Measurements from ENCODE around the gene SERPING1. TPM values are rescaled to one million over a fixed set of nuclear protein-coding genes. Genes with fewer than 3 reads are reported as not detected.
A peak's percentile ranks its signal among the peaks of the same experiment; 100 is the strongest.

The SERPING1 gene
- 100 to 1,000 TPM; 133 to 161 (median 138) TPM for polyA plus RNA-seq (ENCODE audit: insufficient read length in 3 of 3)
- long read RNA-seq, donor 1, transcript SERPING1-209 (2 exons, 908 nt) = major isoform, 12 of 143 reads
- long read RNA-seq, donor 1, partial matches to known transcripts = 128 of 143 reads
- long read RNA-seq, donor 1, other reads (novel, unspliced or antisense) = 0 of 143 reads
- long read RNA-seq, donor 2, transcript SERPING1-209 (2 exons, 908 nt) = major isoform, 8 of 162 reads
- long read RNA-seq, donor 2, transcript SERPING1-201 (8 exons, 2,002 nt) = minor isoform, 6 of 162 reads
- long read RNA-seq, donor 2, partial matches to known transcripts = 147 of 162 reads
- long read RNA-seq, donor 2, other reads (novel, unspliced or antisense) = 0 of 162 reads
- long read RNA-seq, donor 3, transcript SERPING1-201 (8 exons, 2,002 nt) = major isoform, 24 of 174 reads
- long read RNA-seq, donor 3, transcript SERPING1-209 (2 exons, 908 nt) = minor isoform, 5 of 174 reads
- long read RNA-seq, donor 3, partial matches to known transcripts = 142 of 174 reads
- long read RNA-seq, donor 3, other reads (novel, unspliced or antisense) = 0 of 174 reads
- long read RNA-seq, donor 4, transcript SERPING1-209 (2 exons, 908 nt) = minor isoform, 7 of 85 reads
- long read RNA-seq, donor 4, transcript SERPING1-201 (8 exons, 2,002 nt) = major isoform, 21 of 85 reads
- long read RNA-seq, donor 4, partial matches to known transcripts = 56 of 85 reads
- long read RNA-seq, donor 4, other reads (novel, unspliced or antisense) = 0 of 85 reads
- long read RNA-seq, donor 5 = 0 reads
- long read RNA-seq, donor 6, transcript SERPING1-201 (8 exons, 2,002 nt) = major isoform, 14 of 230 reads
- long read RNA-seq, donor 6, partial matches to known transcripts = 214 of 230 reads
- long read RNA-seq, donor 6, other reads (novel, unspliced or antisense) = 0 of 230 reads
- long read RNA-seq, donor 7, transcript SERPING1-201 (8 exons, 2,002 nt) = major isoform, 14 of 120 reads
- long read RNA-seq, donor 7, partial matches to known transcripts = 100 of 120 reads
- long read RNA-seq, donor 7, other reads (novel, unspliced or antisense) = 0 of 120 reads
- long read RNA-seq, donor 8, transcript SERPING1-209 (2 exons, 908 nt) = minor isoform, 10 of 296 reads
- long read RNA-seq, donor 8, transcript SERPING1-201 (8 exons, 2,002 nt) = major isoform, 15 of 296 reads
- long read RNA-seq, donor 8, partial matches to known transcripts = 268 of 296 reads
- long read RNA-seq, donor 8, other reads (novel, unspliced or antisense) = 0 of 296 reads
- long read RNA-seq, donor 9, transcript SERPING1-201 (8 exons, 2,002 nt) = major isoform, 18 of 111 reads
- long read RNA-seq, donor 9, transcript SERPING1-209 (2 exons, 908 nt) = minor isoform, 7 of 111 reads
- long read RNA-seq, donor 9, partial matches to known transcripts = 85 of 111 reads
- long read RNA-seq, donor 9, other reads (novel, unspliced or antisense) = 0 of 111 reads
- long read RNA-seq, donor 10, transcript SERPING1-201 (8 exons, 2,002 nt) = major isoform, 16 of 135 reads
- long read RNA-seq, donor 10, partial matches to known transcripts = 113 of 135 reads
- long read RNA-seq, donor 10, other reads (novel, unspliced or antisense) = 0 of 135 reads
- long read RNA-seq, donor 11, transcript SERPING1-201 (8 exons, 2,002 nt) = major isoform, 24 of 99 reads
- long read RNA-seq, donor 11, partial matches to known transcripts = 72 of 99 reads
- long read RNA-seq, donor 11, other reads (novel, unspliced or antisense) = 0 of 99 reads
- long read RNA-seq, donor 12, transcript SERPING1-201 (8 exons, 2,002 nt) = major isoform, 6 of 34 reads
- long read RNA-seq, donor 12, transcript SERPING1-209 (2 exons, 908 nt) = major isoform, 6 of 34 reads
- long read RNA-seq, donor 12, partial matches to known transcripts = 22 of 34 reads
- long read RNA-seq, donor 12, other reads (novel, unspliced or antisense) = 0 of 34 reads
- long read RNA-seq, donor 13 = 0 reads
- long read RNA-seq, donor 14, transcript SERPING1-209 (2 exons, 908 nt) = minor isoform, 5 of 57 reads
- long read RNA-seq, donor 14, transcript SERPING1-201 (8 exons, 2,002 nt) = major isoform, 13 of 57 reads
- long read RNA-seq, donor 14, partial matches to known transcripts = 38 of 57 reads
- long read RNA-seq, donor 14, other reads (novel, unspliced or antisense) = 0 of 57 reads
- long read RNA-seq, donor 15, transcript SERPING1-201 (8 exons, 2,002 nt) = major isoform, 6 of 61 reads
- long read RNA-seq, donor 15, partial matches to known transcripts = 52 of 61 reads
- long read RNA-seq, donor 15, other reads (novel, unspliced or antisense) = 0 of 61 reads
- long read RNA-seq, donor 16, transcript SERPING1-209 (2 exons, 908 nt) = minor isoform, 10 of 325 reads
- long read RNA-seq, donor 16, transcript SERPING1-201 (8 exons, 2,002 nt) = major isoform, 57 of 325 reads
- long read RNA-seq, donor 16, partial matches to known transcripts = 255 of 325 reads
- long read RNA-seq, donor 16, other reads (novel, unspliced or antisense) = 0 of 325 reads

DNA sequence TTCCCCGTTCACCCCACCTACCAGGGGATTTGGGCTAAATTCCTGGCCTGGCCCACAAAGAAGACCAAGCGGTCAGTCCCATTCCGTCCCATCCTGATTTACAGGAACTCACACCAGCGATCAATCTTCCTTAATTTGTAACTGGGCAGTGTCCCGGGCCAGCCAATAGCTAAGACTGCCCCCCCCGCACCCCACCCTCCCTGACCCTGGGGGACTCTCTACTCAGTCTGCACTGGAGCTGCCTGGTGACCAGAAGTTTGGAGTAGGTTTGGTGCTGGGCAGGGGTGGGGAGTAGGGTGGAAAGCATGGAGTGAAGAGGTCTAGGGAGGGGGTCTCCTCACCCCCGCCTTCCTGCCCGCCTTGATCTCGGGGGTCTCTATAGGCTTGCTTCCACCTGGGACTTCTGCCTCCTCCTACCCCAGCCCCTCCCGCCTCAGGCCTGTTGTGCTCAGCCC, at the start of gene SERPING1:
SERPING1 (plus strand) TSS at position 225 of the 455 bp plus-strand sequence. CDS start 586 bp downstream, outside the sequence.
- DNase-seq (ENCODE audit: extremely low read depth in 1 of 11, low read depth in 9 of 11, low spot score in 4 of 11) = peak in 8 of 11 donors; percentile 25 to 57 (median 41)

DNA sequence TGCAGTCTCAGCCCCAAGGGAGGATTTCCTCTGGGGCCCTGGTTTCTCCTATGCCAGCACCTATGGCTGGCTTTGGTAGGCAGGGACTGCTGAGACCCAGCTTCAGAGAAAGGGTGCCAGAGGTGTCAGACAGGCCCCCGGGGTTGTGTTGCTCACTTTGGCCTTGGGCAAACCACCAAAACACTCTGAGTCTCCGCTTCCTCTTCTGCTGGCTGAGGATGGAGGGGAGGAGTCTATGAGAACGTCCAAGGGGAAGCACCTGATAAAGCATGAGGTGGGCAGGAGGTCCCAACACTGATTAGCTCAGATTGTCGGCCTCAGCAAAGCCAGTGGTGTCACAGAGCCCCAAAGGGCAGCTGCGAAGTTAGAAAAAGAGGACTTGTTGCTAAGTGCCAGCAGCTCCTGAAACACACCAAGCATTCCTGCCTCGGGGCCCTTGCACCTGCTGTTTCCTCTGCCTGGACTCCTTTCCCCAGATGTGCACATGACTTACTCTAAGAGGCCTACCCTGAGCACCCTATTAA, 49.6 kb upstream of the SERPING1 start:
- no peak for DNase-seq (ENCODE audit: extremely low read depth in 1 of 11, low read depth in 9 of 11, low spot score in 4 of 11)

DNA sequence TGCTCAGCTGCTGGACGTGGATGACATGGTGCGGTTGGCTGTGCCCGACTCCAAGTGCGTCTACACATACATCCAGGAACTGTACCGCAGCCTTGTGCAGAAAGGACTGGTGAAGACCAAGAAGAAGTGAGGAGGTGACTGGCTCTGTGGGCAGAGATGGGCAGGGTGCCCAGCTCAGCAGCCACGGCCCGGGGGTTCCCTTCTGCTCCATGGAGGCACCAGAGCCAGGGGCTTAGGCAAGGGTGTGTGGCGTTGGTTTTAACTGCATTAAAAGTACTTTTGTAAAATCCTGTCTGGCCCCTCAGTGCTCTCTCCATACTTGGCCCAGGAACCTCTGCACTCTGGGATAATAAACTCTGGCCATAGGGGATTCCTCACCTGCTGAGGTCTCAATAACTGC, 47.5 kb upstream of the SERPING1 start:
- no peak for DNase-seq (ENCODE audit: extremely low read depth in 1 of 11, low read depth in 9 of 11, low spot score in 4 of 11)

DNA sequence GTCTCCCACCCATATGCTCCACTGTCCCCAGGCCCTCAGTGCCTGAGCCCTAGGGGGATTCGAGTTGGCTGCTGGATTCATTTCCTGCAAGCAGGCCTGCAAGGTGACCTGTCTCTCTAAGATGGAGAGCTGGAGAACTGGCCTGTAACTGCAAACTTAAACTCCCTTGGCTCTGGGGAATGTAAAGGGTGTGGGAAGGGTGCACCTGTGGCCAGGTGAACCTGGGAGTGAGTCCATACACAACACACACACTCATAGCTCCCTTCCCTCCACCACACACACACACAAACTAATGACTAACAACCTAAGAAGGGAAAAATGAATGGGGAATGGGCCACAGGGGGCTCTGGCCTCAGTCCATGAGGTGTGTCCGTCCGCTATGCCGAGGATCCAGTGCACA, 45.5 kb upstream of the SERPING1 start:
- no peak for DNase-seq (ENCODE audit: extremely low read depth in 1 of 11, low read depth in 9 of 11, low spot score in 4 of 11)

DNA sequence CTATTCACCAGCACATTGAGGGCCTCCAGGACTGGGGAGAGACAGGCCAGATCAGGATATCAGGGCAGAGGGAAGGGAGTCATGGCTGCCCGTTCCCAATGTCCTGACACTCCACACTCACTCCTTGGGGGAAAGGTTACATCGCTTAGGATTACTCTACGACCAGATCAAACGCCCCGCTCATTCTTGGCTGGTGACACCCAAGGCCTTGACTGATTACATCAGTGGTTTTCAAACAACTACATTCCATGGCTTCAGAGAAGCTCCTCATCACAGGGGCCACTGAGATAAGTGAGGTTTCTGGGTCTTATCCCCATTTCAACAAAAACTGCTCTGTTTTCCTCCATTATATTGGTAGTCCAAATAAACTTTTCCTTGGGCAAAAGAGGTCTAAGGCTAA, 45.0 kb upstream of the SERPING1 start:
- DNase-seq (ENCODE audit: extremely low read depth in 1 of 11, low read depth in 9 of 11, low spot score in 4 of 11) = no peak

DNA sequence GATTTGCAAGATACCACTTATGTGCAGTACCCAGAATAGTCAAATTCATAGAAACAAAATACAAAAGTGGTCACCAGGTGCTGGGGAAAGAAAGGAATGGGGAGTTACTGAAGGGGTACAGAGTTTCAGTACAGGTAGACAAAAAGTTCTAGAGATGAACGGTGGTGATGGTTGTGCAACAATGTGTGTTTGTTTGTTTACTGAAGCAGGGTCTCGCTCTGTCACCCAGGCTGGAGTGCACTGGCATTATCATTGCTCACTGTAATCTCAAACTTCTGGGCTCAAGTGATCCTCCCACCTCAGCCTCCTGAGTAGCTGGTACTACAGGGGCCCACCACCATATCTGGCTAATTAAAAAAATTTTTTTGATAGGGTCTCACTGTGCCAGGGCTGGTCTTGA, 42.1 kb upstream of the SERPING1 start:
- no peak for DNase-seq (ENCODE audit: extremely low read depth in 1 of 11, low read depth in 9 of 11, low spot score in 4 of 11)

DNA sequence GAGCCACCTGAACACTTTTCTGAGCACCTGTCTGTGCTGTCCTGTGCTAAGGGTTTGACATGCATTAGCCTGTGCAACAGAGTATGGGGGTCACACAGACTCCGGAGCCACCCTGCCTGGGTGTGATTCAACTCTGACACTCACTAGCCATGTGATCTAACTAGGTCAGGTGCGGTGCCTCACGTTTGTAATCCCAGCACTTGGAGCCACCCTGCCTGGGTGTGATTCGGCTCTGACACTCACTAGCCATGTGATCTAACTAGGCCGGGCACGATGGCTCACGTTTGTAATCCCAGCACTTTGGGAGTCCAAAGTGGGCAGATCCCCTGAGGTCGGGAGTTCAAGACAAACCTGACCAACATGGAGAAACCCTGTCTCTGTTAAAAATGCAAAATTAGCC, 41.4 kb upstream of the SERPING1 start:
- no peak for DNase-seq (ENCODE audit: extremely low read depth in 1 of 11, low read depth in 9 of 11, low spot score in 4 of 11)

DNA sequence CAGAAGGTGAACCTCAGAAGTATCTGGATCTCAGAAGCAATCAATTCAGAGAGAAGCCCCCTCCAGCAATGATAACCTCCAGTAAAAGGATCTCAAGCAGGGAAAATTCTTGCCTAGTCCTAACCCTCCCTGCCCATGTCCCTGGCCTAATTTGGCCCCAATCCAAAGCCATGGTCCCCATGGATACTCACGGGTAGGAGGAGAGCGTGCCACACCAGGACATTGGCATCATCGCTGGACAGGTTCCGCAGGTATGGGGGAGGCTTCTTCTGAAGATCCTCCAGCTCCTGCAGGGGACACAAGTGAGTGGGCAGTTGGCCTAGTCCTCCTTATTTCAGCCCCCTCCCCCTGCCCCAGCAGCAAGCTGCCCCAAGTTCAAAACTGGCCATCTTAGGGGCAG, 37.3 kb upstream of the SERPING1 start:
- DNase-seq (ENCODE audit: extremely low read depth in 1 of 11, low read depth in 9 of 11, low spot score in 4 of 11) = no peak

DNA sequence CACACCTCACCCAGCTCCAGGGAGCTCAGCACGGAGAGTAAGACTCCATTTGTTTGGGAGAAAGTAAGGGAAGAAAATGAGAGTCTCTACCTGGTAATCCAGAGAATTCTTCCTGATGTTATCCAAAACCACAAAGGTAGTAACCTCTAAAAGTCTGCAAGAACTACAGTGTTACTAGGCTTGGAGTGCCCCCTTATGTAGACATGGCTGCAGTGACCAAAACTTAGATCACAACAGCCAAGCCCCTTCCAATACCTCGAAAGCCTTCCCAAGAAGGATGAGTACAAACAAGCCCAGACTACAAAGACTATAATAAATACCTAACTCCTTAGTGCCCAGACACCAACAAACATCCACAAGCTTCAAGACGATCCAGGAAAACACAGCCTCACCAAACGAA, 34.9 kb upstream of the SERPING1 start:
- no peak for DNase-seq (ENCODE audit: extremely low read depth in 1 of 11, low read depth in 9 of 11, low spot score in 4 of 11)

DNA sequence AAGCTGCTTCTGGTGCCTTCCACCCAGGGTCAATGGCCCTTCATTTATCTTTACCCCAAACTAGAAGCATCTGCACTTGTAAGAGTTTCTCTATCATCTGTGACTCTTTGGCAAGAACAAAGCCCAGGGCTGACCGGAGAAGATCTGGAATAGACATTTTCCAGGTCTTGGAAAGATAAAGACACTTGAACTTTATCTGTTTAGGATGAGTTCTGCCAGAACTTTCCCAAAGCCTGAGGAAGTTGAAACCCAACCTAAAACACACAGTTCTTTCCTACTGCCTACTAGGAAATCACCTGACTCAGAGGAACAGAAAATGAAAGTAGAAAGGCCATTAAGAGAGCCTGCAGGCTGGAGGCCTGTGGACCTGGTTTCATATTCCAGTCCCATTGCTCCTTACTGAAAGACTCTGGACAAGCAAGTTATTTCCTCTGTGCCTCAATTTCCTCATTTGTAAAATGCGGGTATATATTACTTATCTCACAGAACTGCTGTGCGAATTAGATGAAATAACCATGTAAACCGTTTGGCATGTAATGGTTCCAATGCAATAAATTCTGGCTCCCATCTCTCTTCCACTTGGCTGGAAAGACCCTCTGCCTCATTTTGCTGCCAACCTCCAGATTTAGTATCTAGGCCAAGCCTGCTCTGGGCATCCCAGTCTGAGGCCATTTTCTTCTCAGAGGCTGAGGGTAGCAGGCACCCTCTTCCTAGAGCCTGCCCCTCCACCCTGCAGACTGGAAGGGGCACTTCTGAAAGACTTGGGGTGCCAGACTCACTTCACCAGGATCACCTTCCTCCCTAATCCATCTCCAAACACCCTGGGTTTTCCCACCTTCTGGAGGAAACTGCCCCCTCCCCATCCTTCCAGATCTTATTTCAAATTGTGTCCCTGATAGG, 31.2 kb upstream of the SERPING1 start:
- DNase-seq (ENCODE audit: extremely low read depth in 1 of 11, low read depth in 9 of 11, low spot score in 4 of 11) = peak in 6 of 11 donors; percentile 15 to 39 (median 20)

DNA sequence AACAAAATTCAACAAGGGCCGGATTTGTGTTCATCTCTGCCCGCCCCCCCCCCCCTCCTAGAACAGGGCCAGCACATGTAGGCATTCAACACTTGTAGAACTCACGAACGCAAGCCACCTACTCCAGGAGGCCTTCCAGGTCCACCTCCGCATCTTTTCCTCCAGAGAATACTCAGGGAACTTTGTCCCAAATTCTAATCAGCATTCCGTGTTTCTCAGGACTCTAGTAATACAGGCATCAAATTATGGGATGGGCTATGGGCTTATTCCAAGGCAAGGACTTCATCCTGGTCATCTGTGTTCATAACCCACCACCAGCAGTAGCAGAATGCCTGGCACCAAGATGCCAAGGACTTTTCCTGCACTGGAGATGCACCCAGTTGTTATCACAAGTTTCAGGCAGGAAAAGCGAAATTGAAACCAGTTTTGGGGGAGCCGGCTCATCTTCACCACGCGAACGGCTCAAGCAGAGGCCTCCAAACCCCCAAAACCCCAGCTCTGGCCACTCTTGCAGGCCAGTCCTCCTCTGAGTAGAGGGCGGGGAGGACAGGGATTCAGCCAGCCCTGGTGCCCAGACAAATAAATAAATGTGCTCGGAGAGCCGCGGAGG, 30.5 kb upstream of the SERPING1 start:
- peak in 3 of 11 donors; percentile 11 to 14 (median 12) for DNase-seq (ENCODE audit: extremely low read depth in 1 of 11, low read depth in 9 of 11, low spot score in 4 of 11)

DNA sequence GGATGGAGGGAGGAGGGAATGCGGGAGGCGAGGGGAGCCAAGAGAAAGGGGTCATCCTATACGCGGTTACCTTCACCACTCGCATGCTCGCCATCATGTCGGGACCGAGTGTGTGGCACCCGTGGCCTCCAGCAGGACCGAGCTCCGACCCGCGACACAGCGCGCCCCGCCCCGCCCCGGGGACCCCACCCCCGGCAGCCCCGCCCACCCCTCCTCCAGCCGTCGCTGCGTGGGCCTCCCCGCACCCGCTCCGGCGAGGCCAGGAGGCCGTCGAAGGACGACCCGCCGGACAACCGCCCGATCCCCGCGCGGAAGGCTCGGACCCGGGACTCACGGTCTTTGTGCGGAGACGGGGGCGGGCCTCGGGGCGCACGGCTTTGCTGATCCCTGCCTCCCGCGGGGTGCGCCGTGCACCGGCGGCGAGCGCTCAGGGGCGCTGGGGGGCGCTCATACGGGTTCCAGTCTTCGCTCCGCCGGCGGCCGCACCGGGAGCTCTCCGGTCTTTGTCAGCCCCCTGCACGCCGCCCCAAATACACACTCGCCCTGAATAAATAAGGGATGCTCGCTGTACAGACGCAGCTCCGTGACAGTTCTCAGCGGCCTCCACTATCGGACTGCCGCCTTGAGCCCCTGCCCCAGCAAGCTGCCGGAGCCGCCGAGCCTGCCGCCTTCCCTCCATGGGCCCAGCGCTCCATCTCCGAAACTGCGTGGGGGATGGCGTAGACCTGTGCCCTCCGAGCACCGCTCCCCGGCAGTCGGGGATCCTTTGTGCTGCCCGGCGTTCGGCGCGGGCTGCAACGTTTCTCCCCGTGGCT, 29.8 kb upstream of the SERPING1 start, which contains the start of gene UBE2L6:
UBE2L6 (minus strand) TSS at position 158 of the 815 bp plus-strand sequence; CDS start at position 97, 61 bp downstream.
- peak in 7 of 11 donors; percentile 27 to 51 (median 35) for DNase-seq (ENCODE audit: extremely low read depth in 1 of 11, low read depth in 9 of 11, low spot score in 4 of 11)

DNA sequence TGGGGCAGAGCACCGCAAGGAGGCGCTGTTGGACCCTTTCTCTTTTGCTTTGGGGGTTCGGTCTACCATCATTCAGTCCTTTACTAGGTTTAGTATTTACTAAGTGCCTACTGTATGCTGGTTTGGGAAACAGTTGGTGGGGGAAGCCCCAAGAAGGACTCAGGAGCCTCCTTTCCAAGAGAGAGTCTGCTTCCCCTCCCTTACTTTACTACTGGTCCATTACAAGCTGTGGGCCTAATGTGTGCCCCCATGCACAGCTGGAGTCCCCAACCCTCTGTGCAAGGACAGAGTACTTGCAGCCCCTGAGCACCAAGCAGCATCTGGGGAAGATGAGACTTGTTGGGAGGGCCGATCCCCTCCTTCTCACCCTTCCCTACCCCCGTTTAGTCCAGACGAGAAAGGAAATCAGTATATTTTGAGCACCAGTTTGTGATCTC, 29.1 kb upstream of the SERPING1 start:
- peak in 10 of 11 donors; percentile 54 to 85 (median 76) for DNase-seq (ENCODE audit: extremely low read depth in 1 of 11, low read depth in 9 of 11, low spot score in 4 of 11)

DNA sequence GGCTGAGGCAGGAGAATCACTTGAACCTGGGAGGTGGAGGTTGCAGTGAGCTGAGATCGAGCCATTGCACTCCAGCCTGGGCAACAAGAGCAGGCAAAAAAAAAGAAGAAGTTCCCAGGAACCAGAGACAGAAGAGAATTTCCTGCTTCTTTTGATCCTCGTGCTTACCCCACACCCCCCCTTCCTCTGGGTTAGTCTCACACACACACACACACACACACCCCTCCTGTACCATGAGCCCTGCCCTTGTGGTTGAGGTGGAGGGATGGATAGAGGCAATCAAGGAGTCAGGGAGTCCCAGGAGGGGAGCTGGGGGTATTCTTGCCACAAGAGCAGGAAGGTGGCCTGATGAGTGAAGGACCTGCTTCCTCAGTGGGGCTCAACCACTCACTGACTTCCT, 25.9 kb upstream of the SERPING1 start:
- DNase-seq (ENCODE audit: extremely low read depth in 1 of 11, low read depth in 9 of 11, low spot score in 4 of 11) = no peak
